Sigmoid colon (tissue), 7 donors: ENCODE measurements around the gene TMEM120B. TPM values are rescaled to one million over a fixed set of nuclear protein-coding genes. Genes with fewer than 3 reads are reported as not detected.

Experiments
- DNase-seq: peaks from one replicate; pipeline ENCODE4 v3.0.0-alpha.2; 2019
- H3K27ac ChIP-seq, 4 donors: fragments of 200-600 bp; sonication (generic); one replicate each; pipeline ENCODE4 v1.5.1; 2016 to 2019; ENCODE audit warnings: mild to moderate bottlenecking in 1 of 4
- H3K27me3 ChIP-seq, 3 donors: fragments of 200-600 bp; sonication (generic); one replicate each; pipeline ENCODE4 v1.5.1; 2019; ENCODE audit warnings: mild to moderate bottlenecking in 1 of 3
- H3K36me3 ChIP-seq, 4 donors: fragments of 200-600 bp; sonication (generic); one replicate each; pipeline ENCODE4 v1.5.1; 2016 to 2019
- H3K4me1 ChIP-seq, 4 donors: fragments of 200-600 bp; sonication (generic); one replicate each; pipeline ENCODE4 v1.5.1; 2017 to 2019
- H3K4me3 ChIP-seq, 4 donors: fragments of 200-600 bp; sonication (generic); one replicate each; pipeline ENCODE4 v1.5.1; 2017 to 2019; ENCODE audit warnings: mild to moderate bottlenecking in 2 of 4, moderate library complexity in 1 of 4
- H3K9me3 ChIP-seq, 4 donors: fragments of 200-600 bp in 3 of 4; sonication (generic) in 3 of 4; one replicate each; pipeline versions ENCODE4 v1.5.1 to v1.6.1; 2013 to 2019
- EP300 ChIP-seq, 4 donors: sonication (generic); formaldehyde crosslinking; IDR thresholded peaks; one replicate each; pipeline ENCODE4 v1.6.1; 2017; ENCODE audit warnings: antibody characterized with exemption in 4 of 4
- POLR2A ChIP-seq, 2 donors: fragments of 450-650 bp; IDR thresholded peaks; one replicate each; pipeline ENCODE4 v1.6.1; 2016; ENCODE audit warnings: antibody characterized with exemption in 2 of 2, mild to moderate bottlenecking in 2 of 2, moderate library complexity in 2 of 2
- POLR2AphosphoS5 ChIP-seq, 4 donors: sonication (generic); formaldehyde crosslinking; IDR thresholded peaks; one replicate each; pipeline ENCODE4 v1.6.1; 2017; ENCODE audit warnings: antibody characterized with exemption in 4 of 4
- WGBS, 2 donors: extraction: QIAGEN DNeasy Blood & Tissue Kit; methylation state at CpG; one replicate each; pipeline ENCODE4 v1.1.7; 2013; 5-methylcytosine and 5-hydroxymethylcytosine counted together
- intact Hi-C: fragments of 100-400 bp; cut with DNase I; formaldehyde crosslinking; loops from one replicate; pipeline ENCODE4 v1.15.1; 2023
- polyA plus RNA-seq, 3 donors: library from polyadenylated mRNA; stranded (reverse); fragments of 200-250 nt; gene quantifications; one replicate each; pipeline ENCODE4 v1.2.3, GENCODE V29; 2013
- total RNA-seq, 4 donors: library from RNA; depleted of rRNA; stranded (reverse); fragments of >200 nt; gene quantifications; one replicate each; pipeline ENCODE4 v1.1.0, GENCODE V29; 2016
- TF ChIP-seq, protein P1 (sequence below), 4 experiments: fragments of 450-650 bp in 3 of 4; fragments of 200-600 bp in 1 of 4; IDR thresholded peaks; one replicate each; pipeline ENCODE4 v1.5.1; 2016 to 2019; ENCODE audit warnings: antibody characterized with exemption in 4 of 4, mild to moderate bottlenecking in 3 of 4, moderate library complexity in 2 of 4
- donor health status: healthy with polysubstance abuse.
- donor health status: Bipolar disorder and iron deficiency.
- donor health status: healthy.

Gene TMEM120B
- total and polyA plus RNA-seq, 7 donors, result 1.2 to 8.9 (median 3.7) TPM

DNA sequence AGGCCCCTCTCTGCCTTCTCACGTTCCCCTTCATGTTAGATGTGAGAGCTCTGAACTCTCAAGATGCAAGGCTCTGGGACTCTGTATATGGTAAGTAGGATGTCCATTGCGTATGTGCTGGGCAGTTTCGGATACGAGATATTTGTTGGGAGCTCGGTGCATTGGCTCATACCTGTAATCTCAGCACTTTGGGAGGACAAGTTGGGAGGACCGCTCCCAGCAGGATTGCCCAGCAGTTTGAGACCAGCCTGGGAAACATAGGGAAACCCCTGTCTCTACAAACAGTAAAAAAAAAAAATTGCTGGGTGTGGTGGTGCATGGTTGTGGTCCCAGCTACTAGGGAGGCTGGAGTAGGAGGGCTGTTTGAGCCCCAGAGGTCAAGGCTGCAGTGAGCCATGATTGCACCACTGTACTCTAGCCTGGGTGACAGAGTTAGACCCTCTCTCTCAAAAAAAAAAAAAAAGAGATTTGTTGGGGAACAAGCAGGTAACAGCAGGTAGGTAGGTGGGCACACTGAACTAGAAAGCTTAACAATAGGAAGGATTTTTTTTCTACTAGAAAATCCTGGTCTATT is 3.4 kb downstream of the TMEM120B start:
- no peaks in the 10 kb centered on the region for H3K9me3 ChIP-seq
- intact Hi-C loops, result no loop called here
- 80% methylated on average over 6 of the region's 6 CpGs for WGBS, 2 donors
- H3K4me1 ChIP-seq, result peaks cover 0 to 28% (median 23%) of the 10 kb centered on the region in 4 donors
- no peak overlapping the region for H3K4me3 ChIP-seq
- H3K27me3 ChIP-seq, result no peaks in the 10 kb centered on the region
- H3K27ac ChIP-seq, result no peak overlapping the region
- no peaks in the 10 kb centered on the region for H3K36me3 ChIP-seq
- no peak for DNase-seq
- TF ChIP-seq EP300 (IDR thresholded peaks at IDR 0.05) (no peak), POLR2AphosphoS5 (IDR thresholded peaks at IDR 0.05) (no peak), POLR2A (IDR thresholded peaks at IDR 0.05) (no peak)
- TF ChIP-seq, protein P1, sequence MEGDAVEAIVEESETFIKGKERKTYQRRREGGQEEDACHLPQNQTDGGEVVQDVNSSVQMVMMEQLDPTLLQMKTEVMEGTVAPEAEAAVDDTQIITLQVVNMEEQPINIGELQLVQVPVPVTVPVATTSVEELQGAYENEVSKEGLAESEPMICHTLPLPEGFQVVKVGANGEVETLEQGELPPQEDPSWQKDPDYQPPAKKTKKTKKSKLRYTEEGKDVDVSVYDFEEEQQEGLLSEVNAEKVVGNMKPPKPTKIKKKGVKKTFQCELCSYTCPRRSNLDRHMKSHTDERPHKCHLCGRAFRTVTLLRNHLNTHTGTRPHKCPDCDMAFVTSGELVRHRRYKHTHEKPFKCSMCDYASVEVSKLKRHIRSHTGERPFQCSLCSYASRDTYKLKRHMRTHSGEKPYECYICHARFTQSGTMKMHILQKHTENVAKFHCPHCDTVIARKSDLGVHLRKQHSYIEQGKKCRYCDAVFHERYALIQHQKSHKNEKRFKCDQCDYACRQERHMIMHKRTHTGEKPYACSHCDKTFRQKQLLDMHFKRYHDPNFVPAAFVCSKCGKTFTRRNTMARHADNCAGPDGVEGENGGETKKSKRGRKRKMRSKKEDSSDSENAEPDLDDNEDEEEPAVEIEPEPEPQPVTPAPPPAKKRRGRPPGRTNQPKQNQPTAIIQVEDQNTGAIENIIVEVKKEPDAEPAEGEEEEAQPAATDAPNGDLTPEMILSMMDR (IDR thresholded peaks at IDR 0.05), result no peak

GRCh38 chr12:121717041-121717699 is 4.6 kb downstream of the TMEM120B start:
- no peaks in the 10 kb centered on the region for H3K27me3 ChIP-seq
- H3K9me3 ChIP-seq, result no peaks in the 10 kb centered on the region
- DNase-seq, result no peak
- no peak overlapping the region for H3K4me3 ChIP-seq
- H3K4me1 ChIP-seq, result peaks cover 0 to 22% (median 14%) of the 10 kb centered on the region in 4 donors
- 88 to 92% methylated on average over 10 of the region's 10 CpGs for WGBS, 2 donors
- no peak overlapping the region for H3K27ac ChIP-seq
- intact Hi-C loops, result no loop called here
- TF ChIP-seq, protein P1 (IDR thresholded peaks at IDR 0.05), result no peak
- TF ChIP-seq EP300 (IDR thresholded peaks at IDR 0.05), result no peak
- no peak for TF ChIP-seq POLR2A (IDR thresholded peaks at IDR 0.05)
- no peak for TF ChIP-seq POLR2AphosphoS5 (IDR thresholded peaks at IDR 0.05)
- H3K36me3 ChIP-seq, result no peaks in the 10 kb centered on the region

DNA sequence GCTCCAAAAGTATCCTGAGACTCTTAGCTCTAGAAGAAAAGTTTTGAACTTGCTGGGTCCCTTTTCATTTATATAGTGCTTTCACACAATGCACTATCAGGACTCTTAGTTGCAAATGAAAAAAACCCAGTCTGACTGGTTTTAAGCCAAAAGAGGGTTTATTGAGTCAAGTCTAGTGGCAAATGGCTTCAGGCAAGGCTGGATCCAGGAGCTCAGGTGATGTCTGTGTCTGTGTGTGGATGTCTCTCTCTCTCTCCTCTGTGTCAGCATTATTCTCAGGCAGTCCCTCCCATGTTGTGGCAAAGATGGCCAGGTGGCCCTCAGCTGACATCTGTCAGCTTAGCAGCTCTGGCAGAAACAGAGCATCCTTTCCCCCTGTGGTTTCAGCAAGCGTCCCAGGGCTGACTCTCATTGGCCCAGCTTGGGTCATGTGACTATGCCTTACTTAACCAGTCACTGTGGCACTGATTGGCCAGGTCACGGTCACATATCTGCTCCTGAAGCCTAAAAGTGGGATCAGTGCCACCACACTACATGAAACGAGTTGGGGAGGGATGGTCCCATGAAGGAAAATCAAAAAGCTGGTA is 6.2 kb downstream of the TMEM120B start:
- peaks cover 0 to 12% (median 5%) of the 10 kb centered on the region in 4 donors for H3K4me1 ChIP-seq
- no peaks in the 10 kb centered on the region for H3K9me3 ChIP-seq
- no peak for TF ChIP-seq POLR2AphosphoS5 (IDR thresholded peaks at IDR 0.05)
- TF ChIP-seq, protein P1 (IDR thresholded peaks at IDR 0.05), result no peak
- no peak for TF ChIP-seq EP300 (IDR thresholded peaks at IDR 0.05)
- no peak for TF ChIP-seq POLR2A (IDR thresholded peaks at IDR 0.05)
- H3K36me3 ChIP-seq, result no peaks in the 10 kb centered on the region
- 80 to 86% methylated on average over 3 of the region's 3 CpGs for WGBS, 2 donors
- no peak overlapping the region for H3K27ac ChIP-seq
- H3K4me3 ChIP-seq, result no peak overlapping the region
- no peaks in the 10 kb centered on the region for H3K27me3 ChIP-seq
- intact Hi-C loops, result no loop called here
- DNase-seq, result no peak

- Histone ChIP-seq H3K27ac (peak overlapping the region in 2 of 4 donors; percentile 33 to 53), H3K4me3 (no peak overlapping the region), H3K36me3 (peaks cover 0 to 6% (median 2%) of the 10 kb centered on the region in 4 donors), H3K4me1 (peaks cover 0 to 9% (median 0%) of the 10 kb centered on the region in 4 donors), H3K9me3 (no peaks in the 10 kb centered on the region), H3K27me3 (no peaks in the 10 kb centered on the region)
- intact Hi-C loops, result no loop called here
- WGBS, 2 donors, result 84 to 85% methylated on average over 14 of the region's 14 CpGs
- DNase-seq, result no peak
- TF ChIP-seq EP300 (IDR thresholded peaks at IDR 0.05) (no peak), POLR2AphosphoS5 (IDR thresholded peaks at IDR 0.05) (peak in 1 of 4 donors; percentile 11)
- TF ChIP-seq, protein P1 (IDR thresholded peaks at IDR 0.05), result no peak
These were observed 7.4 kb downstream of the TMEM120B start for GRCh38 chr12:121719926-121720414.
